Esophagus squamous epithelium (tissue), 4 donors: ENCODE data around the gene KNCN.

Experiments
- POLR2A ChIP-seq, 4 donors: fragments of 450-650 bp; IDR thresholded peaks; one replicate each; pipeline ENCODE4 v1.6.1; 2017; ENCODE audit warnings: antibody characterized with exemption in 4 of 4, mild to moderate bottlenecking in 4 of 4, moderate library complexity in 3 of 4
- TF ChIP-seq, protein P1 (sequence below), 6 experiments: fragments of 450-650 bp in 4 of 6; fragments of 200-600 bp in 2 of 6; sonication (generic) in 2 of 6; IDR thresholded peaks; one replicate each; pipeline ENCODE4 v1.5.1; 2016 to 2019; ENCODE audit warnings: antibody characterized with exemption in 6 of 6, mild to moderate bottlenecking in 4 of 6, moderate library complexity in 4 of 6

DNA sequence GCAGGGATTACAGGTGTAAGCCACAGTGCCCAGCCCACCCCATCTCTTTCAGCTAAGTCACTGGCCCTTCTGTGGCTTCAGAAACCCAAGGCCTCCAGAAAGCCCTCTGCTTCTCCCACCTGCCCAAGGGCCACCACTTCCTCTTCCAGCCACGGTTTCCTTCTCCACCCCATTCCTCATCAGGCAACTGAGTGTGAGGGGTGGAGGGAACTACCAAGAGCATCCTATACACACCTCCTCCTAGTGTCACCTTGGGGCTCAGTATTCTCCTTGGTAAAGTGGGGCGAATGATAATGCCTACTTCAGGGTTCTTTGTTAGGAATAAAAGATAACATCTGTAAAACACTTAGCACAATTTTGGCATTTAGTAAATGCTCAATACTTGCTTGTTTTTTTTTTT, 30.0 kb downstream of the KNCN start:
- TF ChIP-seq, protein P1, sequence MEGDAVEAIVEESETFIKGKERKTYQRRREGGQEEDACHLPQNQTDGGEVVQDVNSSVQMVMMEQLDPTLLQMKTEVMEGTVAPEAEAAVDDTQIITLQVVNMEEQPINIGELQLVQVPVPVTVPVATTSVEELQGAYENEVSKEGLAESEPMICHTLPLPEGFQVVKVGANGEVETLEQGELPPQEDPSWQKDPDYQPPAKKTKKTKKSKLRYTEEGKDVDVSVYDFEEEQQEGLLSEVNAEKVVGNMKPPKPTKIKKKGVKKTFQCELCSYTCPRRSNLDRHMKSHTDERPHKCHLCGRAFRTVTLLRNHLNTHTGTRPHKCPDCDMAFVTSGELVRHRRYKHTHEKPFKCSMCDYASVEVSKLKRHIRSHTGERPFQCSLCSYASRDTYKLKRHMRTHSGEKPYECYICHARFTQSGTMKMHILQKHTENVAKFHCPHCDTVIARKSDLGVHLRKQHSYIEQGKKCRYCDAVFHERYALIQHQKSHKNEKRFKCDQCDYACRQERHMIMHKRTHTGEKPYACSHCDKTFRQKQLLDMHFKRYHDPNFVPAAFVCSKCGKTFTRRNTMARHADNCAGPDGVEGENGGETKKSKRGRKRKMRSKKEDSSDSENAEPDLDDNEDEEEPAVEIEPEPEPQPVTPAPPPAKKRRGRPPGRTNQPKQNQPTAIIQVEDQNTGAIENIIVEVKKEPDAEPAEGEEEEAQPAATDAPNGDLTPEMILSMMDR (IDR thresholded peaks at IDR 0.05): no peak
- TF ChIP-seq POLR2A (IDR thresholded peaks at IDR 0.05): no peak
